ENCODE measurements around the gene MRPS9.
A peak's percentile ranks its signal among the peaks of the same experiment; 100 is the strongest.

MRPS9 gene

GRCh38 chr2:105078906-105079495, 41.1 kb downstream of the MRPS9 start:
- DNase-seq (ENCODE audit: low spot score) = no peak

- no peak for DNase-seq (ENCODE audit: low spot score)
Measured at GRCh38 chr2:105080461-105080860, 42.6 kb downstream of the MRPS9 start.

GRCh38 chr2:105081006-105081601, 43.2 kb downstream of the MRPS9 start:
- no peak for DNase-seq (ENCODE audit: low spot score)

- no peak for DNase-seq (ENCODE audit: low spot score)
Measured at GRCh38 chr2:105082107-105082506, 44.2 kb downstream of the MRPS9 start.

GRCh38 chr2:105085525-105085924, 47.7 kb downstream of the MRPS9 start:
- DNase-seq (ENCODE audit: low spot score) = no peak

- DNase-seq (ENCODE audit: low spot score) = no peak
Measured at GRCh38 chr2:105087273-105087672, 49.4 kb downstream of the MRPS9 start.

- no peak for DNase-seq (ENCODE audit: low spot score)
Measured at GRCh38 chr2:105090091-105090490, 52.2 kb downstream of the MRPS9 start.

- no peak for DNase-seq (ENCODE audit: low spot score)
Measured at GRCh38 chr2:105092797-105093196, 54.9 kb downstream of the MRPS9 start.

- no peak for DNase-seq (ENCODE audit: low spot score)
Measured at GRCh38 chr2:105099153-105099552, 61.3 kb downstream of the MRPS9 start.

GRCh38 chr2:105100046-105100840, 62.4 kb downstream of the MRPS9 start:
- no peak for DNase-seq (ENCODE audit: low spot score)

- DNase-seq (ENCODE audit: low spot score) = no peak
Measured at GRCh38 chr2:105102001-105102400, 64.1 kb downstream of the MRPS9 start.

GRCh38 chr2:105102963-105103421, 65.1 kb downstream of the MRPS9 start:
- peak; percentile 41 for DNase-seq (ENCODE audit: low spot score)

GRCh38 chr2:105103481-105103880, 65.6 kb downstream of the MRPS9 start:
- no peak for DNase-seq (ENCODE audit: low spot score)

- peak; percentile 39 for DNase-seq (ENCODE audit: low spot score)
Measured at GRCh38 chr2:105104208-105104731, 66.4 kb downstream of the MRPS9 start.

- no peak for DNase-seq (ENCODE audit: low spot score)
Measured at GRCh38 chr2:105110295-105110829, 72.5 kb downstream of the MRPS9 start.

- DNase-seq (ENCODE audit: low spot score) = no peak
Measured at GRCh38 chr2:105111365-105112150, 73.7 kb downstream of the MRPS9 start.

- DNase-seq (ENCODE audit: low spot score) = no peak
Measured at GRCh38 chr2:105112345-105112744, 74.5 kb downstream of the MRPS9 start.

- DNase-seq (ENCODE audit: low spot score) = no peak
Measured at GRCh38 chr2:105113616-105114291, 75.9 kb downstream of the MRPS9 start.

GRCh38 chr2:105114551-105114950, 76.7 kb downstream of the MRPS9 start:
- DNase-seq (ENCODE audit: low spot score) = peak; percentile 80

GRCh38 chr2:105116348-105116747, 78.5 kb downstream of the MRPS9 start:
- DNase-seq (ENCODE audit: low spot score) = no peak

GRCh38 chr2:105117565-105117964, 79.7 kb downstream of the MRPS9 start:
- no peak for DNase-seq (ENCODE audit: low spot score)

Measured in RKO (cell line).